Measurements from ENCODE around the gene TTC31.

TTC31 gene

DNA sequence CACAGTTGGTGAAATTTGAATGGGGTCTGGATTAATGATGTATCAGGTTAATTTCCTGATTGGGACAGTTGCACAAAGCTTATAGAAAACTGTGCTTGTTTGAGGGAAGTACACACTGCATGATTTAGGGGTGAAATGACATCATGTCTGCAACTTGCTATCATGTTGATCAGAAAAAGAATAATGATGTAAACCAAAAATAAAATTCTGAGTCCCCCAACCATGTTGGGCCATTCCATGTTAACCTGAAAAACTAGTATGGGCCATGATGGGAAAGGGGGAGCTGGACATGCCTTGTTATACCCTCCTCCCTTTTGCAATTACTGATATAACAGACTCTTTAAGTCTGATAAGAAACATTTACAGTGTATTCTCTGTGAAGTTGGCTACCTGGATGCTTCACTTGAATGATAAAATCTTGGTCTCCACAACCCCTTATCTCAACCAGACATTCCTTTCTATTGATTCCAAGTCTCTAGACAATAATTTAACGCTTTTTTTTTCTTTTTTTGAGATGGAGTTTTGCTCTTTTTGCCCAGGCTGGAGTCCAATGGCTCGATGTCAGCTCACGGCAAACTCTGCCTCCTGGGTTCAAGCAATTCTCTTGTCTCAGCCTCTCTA is 32.2 kb upstream of the TTC31 start:
- DNase-seq: no peak
- peaks cover 9% of the 10 kb centered on the region for H3K4me1 ChIP-seq (ENCODE audit: low read length)
- peaks cover 7% of the 10 kb centered on the region for H3K79me2 ChIP-seq (ENCODE audit: low read length)
- no peak overlapping the region for H3K4me3 ChIP-seq (ENCODE audit: low read length)
- no peaks in the 10 kb centered on the region for H3F3A ChIP-seq (ENCODE audit: insufficient read depth, low read length)
- no peaks in the 10 kb centered on the region for H3K36me3 ChIP-seq (replicated peaks; ENCODE audit: insufficient read depth, low read length)
- TF ChIP-seq CTCF (IDR thresholded peaks at IDR 0.05; ENCODE audit: low read length): no peak
- no peak for TF ChIP-seq EZH2phosphoT487 (IDR thresholded peaks at IDR 0.05; ENCODE audit: low read length)
- no peak for TF ChIP-seq EZH2 (optimal IDR thresholded peaks at IDR 0.05; ENCODE audit: low read depth, low read length)
- H3K27ac ChIP-seq (ENCODE audit: low read length): no peak overlapping the region
- no peaks in the 10 kb centered on the region for H4K20me1 ChIP-seq (ENCODE audit: insufficient read depth, low read length)
- H3K9me3 ChIP-seq (replicated peaks; ENCODE audit: insufficient read depth, low read length): no peaks in the 10 kb centered on the region
- H2AFZ ChIP-seq (ENCODE audit: low read length): no peak overlapping the region
- no peaks in the 10 kb centered on the region for H3K27me3 ChIP-seq (replicated peaks; ENCODE audit: insufficient read depth, low read length)
- H3K9ac ChIP-seq (ENCODE audit: low read length): no peak overlapping the region
- H3K4me2 ChIP-seq (ENCODE audit: low read depth, low read length): no peak overlapping the region
- no peaks in the 10 kb centered on the region for H3K9me2 ChIP-seq (replicated peaks; ENCODE audit: insufficient read depth, low read length)

GRCh38 chr2:74454654-74455511 is 28.0 kb upstream of the TTC31 start, which contains the start of gene INO80B:
Gene INO80B, plus strand, starts transcription at chr2:74455087. Its CDS starts 30 bp downstream, at chr2:74455117.
- H3K9me2 ChIP-seq (replicated peaks; ENCODE audit: insufficient read depth, low read length): no peaks in the 10 kb centered on the region
- peak within 1 kb of the TSS; percentile 81 for H3K4me3 ChIP-seq (ENCODE audit: low read length)
- peak; percentile 97 for DNase-seq
- peaks cover 23% of the 10 kb centered on the region for H3K79me2 ChIP-seq (ENCODE audit: low read length)
- H3K27me3 ChIP-seq (replicated peaks; ENCODE audit: insufficient read depth, low read length): no peaks in the 10 kb centered on the region
- H3F3A ChIP-seq (ENCODE audit: insufficient read depth, low read length): peaks cover 13% of the 10 kb centered on the region; the same call in 1 of the 2 replicates
- no peaks in the 10 kb centered on the region for H3K9me3 ChIP-seq (replicated peaks; ENCODE audit: insufficient read depth, low read length)
- H3K4me2 ChIP-seq (ENCODE audit: low read depth, low read length): peak within 1 kb of the TSS; percentile 86
- no peaks in the 10 kb centered on the region for H4K20me1 ChIP-seq (ENCODE audit: insufficient read depth, low read length)
- peaks cover 22% of the 10 kb centered on the region for H3K4me1 ChIP-seq (ENCODE audit: low read length)
- TF ChIP-seq EZH2 (optimal IDR thresholded peaks at IDR 0.05; ENCODE audit: low read depth, low read length) (no peak), EZH2phosphoT487 (IDR thresholded peaks at IDR 0.05; ENCODE audit: low read length) (no peak), CTCF (IDR thresholded peaks at IDR 0.05; ENCODE audit: low read length) (no peak)
- H3K9ac ChIP-seq (ENCODE audit: low read length): peak within 1 kb of the TSS; percentile 54
- no peaks in the 10 kb centered on the region for H3K36me3 ChIP-seq (replicated peaks; ENCODE audit: insufficient read depth, low read length)
- peak within 1 kb of the TSS; percentile 54 for H2AFZ ChIP-seq (ENCODE audit: low read length)
- H3K27ac ChIP-seq (ENCODE audit: low read length): peak within 1 kb of the TSS; percentile 1; the same call in 1 of the 2 replicates

DNA sequence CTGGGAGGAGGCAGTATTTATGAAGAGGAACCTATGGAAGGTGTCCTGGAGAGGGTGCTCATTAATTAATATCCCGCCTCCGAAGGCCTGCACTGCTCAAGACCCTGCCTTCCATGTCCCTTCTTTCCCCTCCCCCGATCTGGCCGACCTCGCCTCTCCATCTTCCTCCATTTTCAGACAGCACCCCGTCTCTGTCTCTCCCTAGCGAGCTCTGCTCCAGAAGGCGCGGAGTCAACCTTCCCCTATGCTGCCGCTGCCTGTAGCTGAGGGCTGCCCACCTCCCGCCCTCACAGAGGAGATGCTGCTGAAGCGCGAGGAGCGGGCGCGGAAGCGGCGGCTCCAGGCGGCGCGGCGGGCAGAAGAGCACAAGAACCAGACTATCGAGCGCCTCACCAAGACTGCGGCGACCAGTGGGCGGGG is 25.7 kb upstream of the TTC31 start:
- H3K79me2 ChIP-seq (ENCODE audit: low read length): peaks cover 23% of the 10 kb centered on the region
- H4K20me1 ChIP-seq (ENCODE audit: insufficient read depth, low read length): no peaks in the 10 kb centered on the region
- H3F3A ChIP-seq (ENCODE audit: insufficient read depth, low read length): peaks cover 13% of the 10 kb centered on the region; the same call in 1 of the 2 replicates
- H3K36me3 ChIP-seq (replicated peaks; ENCODE audit: insufficient read depth, low read length): no peaks in the 10 kb centered on the region
- no peaks in the 10 kb centered on the region for H3K9me3 ChIP-seq (replicated peaks; ENCODE audit: insufficient read depth, low read length)
- H3K27ac ChIP-seq (ENCODE audit: low read length): peak overlapping the region; percentile 97
- H3K27me3 ChIP-seq (replicated peaks; ENCODE audit: insufficient read depth, low read length): no peaks in the 10 kb centered on the region
- H2AFZ ChIP-seq (ENCODE audit: low read length): peak overlapping the region; percentile 85
- no peaks in the 10 kb centered on the region for H3K9me2 ChIP-seq (replicated peaks; ENCODE audit: insufficient read depth, low read length)
- H3K4me3 ChIP-seq (ENCODE audit: low read length): peak overlapping the region; percentile 86
- no peak for DNase-seq
- peaks cover 22% of the 10 kb centered on the region for H3K4me1 ChIP-seq (ENCODE audit: low read length)
- peak overlapping the region; percentile 92 for H3K9ac ChIP-seq (ENCODE audit: low read length)
- peak overlapping the region; percentile 86 for H3K4me2 ChIP-seq (ENCODE audit: low read depth, low read length)
- TF ChIP-seq CTCF (IDR thresholded peaks at IDR 0.05; ENCODE audit: low read length): no peak
- TF ChIP-seq EZH2phosphoT487 (IDR thresholded peaks at IDR 0.05; ENCODE audit: low read length): no peak
- no peak for TF ChIP-seq EZH2 (optimal IDR thresholded peaks at IDR 0.05; ENCODE audit: low read depth, low read length)

Data from MM.1S (cell line).